Astrocyte (in vitro differentiated cells and primary cell): ENCODE measurements around the gene RBPJ.

Source experiments
- EZH2 ChIP-seq: IDR thresholded peaks from 2 replicates; pipeline ENCODE4 v1.6.1; 2012; ENCODE audit warnings: mild to moderate bottlenecking, low read length, inconsistent platforms; ENCODE audit not compliant: insufficient read depth
- TF ChIP-seq, protein P1 (sequence below): IDR thresholded peaks from 2 replicates; pipeline ENCODE4 v1.5.1; 2011; ENCODE audit warnings: low read depth, mild to moderate bottlenecking, inconsistent platforms, low read length, moderate library complexity; ENCODE audit not compliant: insufficient read depth

DNA sequence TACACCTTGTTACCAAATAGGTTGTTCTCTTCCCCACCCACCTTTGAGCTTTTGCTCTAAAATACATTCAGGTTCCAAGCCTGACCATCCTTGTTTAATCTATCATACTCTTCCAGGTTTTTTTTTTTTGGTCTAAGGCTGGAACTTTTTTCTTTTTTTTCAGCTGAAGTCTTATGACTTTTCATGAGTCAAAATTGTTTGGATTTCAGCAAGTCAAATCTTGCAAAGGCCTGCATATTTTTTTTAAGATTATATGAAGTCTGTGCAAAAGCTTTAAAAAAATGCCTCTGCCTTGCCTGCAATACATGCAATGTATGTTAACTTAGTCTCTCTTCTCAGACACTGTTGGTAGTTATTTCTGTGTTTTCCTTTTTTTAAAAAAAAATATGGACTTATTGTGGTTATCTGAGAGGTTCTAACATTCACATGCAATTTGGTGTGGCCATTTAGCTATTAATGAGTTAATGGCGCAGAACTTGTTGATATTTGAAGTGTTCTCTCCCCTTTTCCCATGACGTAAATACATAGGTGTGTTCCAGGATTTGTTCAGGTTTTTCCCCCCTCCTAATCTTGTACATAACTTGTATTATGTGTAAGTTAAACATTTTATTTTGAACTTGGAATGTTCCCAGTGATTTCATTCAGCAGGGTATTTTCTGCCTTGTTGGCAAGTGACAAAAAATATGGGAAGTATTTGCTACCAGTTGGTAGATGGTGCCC lies 110.8 kb downstream of the RBPJ start:
- TF ChIP-seq, protein P1, sequence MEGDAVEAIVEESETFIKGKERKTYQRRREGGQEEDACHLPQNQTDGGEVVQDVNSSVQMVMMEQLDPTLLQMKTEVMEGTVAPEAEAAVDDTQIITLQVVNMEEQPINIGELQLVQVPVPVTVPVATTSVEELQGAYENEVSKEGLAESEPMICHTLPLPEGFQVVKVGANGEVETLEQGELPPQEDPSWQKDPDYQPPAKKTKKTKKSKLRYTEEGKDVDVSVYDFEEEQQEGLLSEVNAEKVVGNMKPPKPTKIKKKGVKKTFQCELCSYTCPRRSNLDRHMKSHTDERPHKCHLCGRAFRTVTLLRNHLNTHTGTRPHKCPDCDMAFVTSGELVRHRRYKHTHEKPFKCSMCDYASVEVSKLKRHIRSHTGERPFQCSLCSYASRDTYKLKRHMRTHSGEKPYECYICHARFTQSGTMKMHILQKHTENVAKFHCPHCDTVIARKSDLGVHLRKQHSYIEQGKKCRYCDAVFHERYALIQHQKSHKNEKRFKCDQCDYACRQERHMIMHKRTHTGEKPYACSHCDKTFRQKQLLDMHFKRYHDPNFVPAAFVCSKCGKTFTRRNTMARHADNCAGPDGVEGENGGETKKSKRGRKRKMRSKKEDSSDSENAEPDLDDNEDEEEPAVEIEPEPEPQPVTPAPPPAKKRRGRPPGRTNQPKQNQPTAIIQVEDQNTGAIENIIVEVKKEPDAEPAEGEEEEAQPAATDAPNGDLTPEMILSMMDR: no peak
- TF ChIP-seq EZH2: no peak
